Mesenchymal stem cell (in vitro differentiated cells and primary cell): ENCODE results near the gene PLXDC2.

Experiments
- DNase-seq: peaks from one replicate; pipeline ENCODE4 v3.0.0-alpha.2; 2013
- H2AFZ ChIP-seq: one replicate; pipeline ENCODE4 v1.6.1; 2013; ENCODE audit warnings: low read depth, mild to moderate bottlenecking, control low read depth, inconsistent platforms, low read length, moderate library complexity
- H2AK5ac ChIP-seq: 2 replicates; pipeline ENCODE4 v1.6.1; 2013; ENCODE audit warnings: low read length, moderate library complexity, mild to moderate bottlenecking, inconsistent platforms; ENCODE audit not compliant: severe bottlenecking
- H2BK120ac ChIP-seq: one replicate; pipeline ENCODE4 v1.6.1; 2013; ENCODE audit warnings: low read depth, mild to moderate bottlenecking, inconsistent platforms, low read length, moderate library complexity
- H2BK12ac ChIP-seq, 2 experiments: one replicate each; pipeline ENCODE4 v1.6.1; 2013; ENCODE audit warnings: inconsistent platforms in 2 of 2, low read length in 2 of 2, mild to moderate bottlenecking in 2 of 2, moderate library complexity in 2 of 2, control low read depth in 1 of 2
- H2BK15ac ChIP-seq: one replicate; pipeline ENCODE4 v1.6.1; 2013; ENCODE audit warnings: mild to moderate bottlenecking, low read depth, inconsistent platforms; ENCODE audit not compliant: poor library complexity, severe bottlenecking
- H2BK5ac ChIP-seq: 2 replicates; pipeline ENCODE4 v1.6.1; 2013; ENCODE audit warnings: low read depth, mild to moderate bottlenecking, low read length, control low read depth, inconsistent platforms; ENCODE audit not compliant: poor library complexity, severe bottlenecking
- H3K14ac ChIP-seq, 2 experiments: one replicate each; pipeline ENCODE4 v1.6.1; 2013; ENCODE audit warnings: inconsistent platforms in 2 of 2, low read length in 2 of 2, control low read depth in 1 of 2, mild to moderate bottlenecking in 1 of 2, moderate library complexity in 1 of 2
- H3K18ac ChIP-seq, 2 experiments: one replicate each; pipeline ENCODE4 v1.6.1; 2013; ENCODE audit warnings: inconsistent platforms in 2 of 2, low read length in 2 of 2, control low read depth in 1 of 2, low read depth in 1 of 2, mild to moderate bottlenecking in 1 of 2
- H3K23ac ChIP-seq, 2 experiments: one replicate each; pipeline ENCODE4 v1.6.1; 2013; ENCODE audit warnings: inconsistent platforms in 2 of 2, low read length in 2 of 2, mild to moderate bottlenecking in 2 of 2, moderate library complexity in 2 of 2, control low read depth in 1 of 2
- H3K27ac ChIP-seq: 2 replicates; pipeline ENCODE4 v1.5.1; 2013; ENCODE audit warnings: mild to moderate bottlenecking, moderate library complexity, low read length, control low read depth, inconsistent platforms; ENCODE audit not compliant: poor library complexity, severe bottlenecking
- H3K27me3 ChIP-seq, 2 experiments: 2 replicates each; pipeline versions ENCODE4 v1.6.1 to v1.7.0; 2013; ENCODE audit warnings: low read length in 2 of 2, mild to moderate bottlenecking in 2 of 2, moderate library complexity in 2 of 2, control low read depth in 1 of 2, inconsistent platforms in 1 of 2; ENCODE audit not compliant: control insufficient read depth in 1 of 2, insufficient read depth in 1 of 2
- H3K36me3 ChIP-seq, 2 experiments: 2 replicates each; pipeline versions ENCODE4 v1.6.1 to v1.7.0; 2013; ENCODE audit warnings: low read length in 2 of 2, control low read depth in 1 of 2, inconsistent platforms in 1 of 2, low read depth in 1 of 2, mild to moderate bottlenecking in 1 of 2; ENCODE audit not compliant: insufficient read depth in 2 of 2, control insufficient read depth in 1 of 2
- H3K4ac ChIP-seq, 2 experiments: one replicate each; pipeline ENCODE4 v1.6.1; 2013; ENCODE audit warnings: inconsistent platforms in 2 of 2, low read length in 2 of 2, mild to moderate bottlenecking in 2 of 2, moderate library complexity in 2 of 2, control low read depth in 1 of 2, low read depth in 1 of 2
- H3K4me1 ChIP-seq: 2 replicates; pipeline ENCODE4 v1.6.1; 2013; ENCODE audit warnings: low read depth, low read length, control low read depth; ENCODE audit not compliant: control insufficient read depth, insufficient read depth
- H3K4me2 ChIP-seq: 2 replicates; pipeline ENCODE4 v1.6.1; 2013; ENCODE audit warnings: low read length, mild to moderate bottlenecking, inconsistent platforms; ENCODE audit not compliant: poor library complexity, severe bottlenecking
- H3K4me3 ChIP-seq, 2 experiments: 2 replicates each; pipeline versions ENCODE4 v1.5.1 to v1.7.0; 2013; ENCODE audit warnings: low read length in 2 of 2, mild to moderate bottlenecking in 2 of 2, control low read depth in 1 of 2, low read depth in 1 of 2; ENCODE audit not compliant: insufficient read depth in 1 of 2
- H3K79me1 ChIP-seq: replicated peaks from 2 replicates; pipeline ENCODE4 v1.6.1; 2013; ENCODE audit warnings: mild to moderate bottlenecking, control low read depth, low read length, inconsistent platforms; ENCODE audit not compliant: poor library complexity, severe bottlenecking
- H3K9ac ChIP-seq: 2 replicates; pipeline ENCODE4 v1.7.0; 2013; ENCODE audit warnings: mild to moderate bottlenecking, low read length, moderate library complexity
- H3K9me3 ChIP-seq: 2 replicates; pipeline ENCODE4 v1.7.0; 2013; ENCODE audit warnings: mild to moderate bottlenecking, low read length; ENCODE audit not compliant: control insufficient read depth
- H4K8ac ChIP-seq: one replicate; pipeline ENCODE4 v1.6.1; 2013; ENCODE audit warnings: inconsistent platforms, mild to moderate bottlenecking, low read length, moderate library complexity
- H4K91ac ChIP-seq: one replicate; pipeline ENCODE4 v1.6.1; 2013; ENCODE audit warnings: mild to moderate bottlenecking, low read length, inconsistent platforms
- WGBS: methylation state at CpG from one replicate; pipeline ENCODE4 v1.1.7; 2013; ENCODE audit warnings: mixed read lengths; 5-methylcytosine and 5-hydroxymethylcytosine counted together

Gene PLXDC2

GRCh38 chr10:19840776-19841175 lies 24.5 kb downstream of the PLXDC2 start:
- WGBS = no CpG with 5 or more reads among the region's 3 CpGs
- no peak for DNase-seq

GRCh38 chr10:19843487-19843886 lies 27.3 kb downstream of the PLXDC2 start:
- H2BK12ac ChIP-seq = no peak overlapping the region
- H3K14ac ChIP-seq = no peak overlapping the region
- H3K9me3 ChIP-seq = no peaks in the 10 kb centered on the region
- no peak overlapping the region for H3K27ac ChIP-seq
- H2AFZ ChIP-seq = no peak overlapping the region
- peaks cover 2% of the 10 kb centered on the region for H3K79me1 ChIP-seq
- no peak overlapping the region for H4K91ac ChIP-seq
- no peak overlapping the region for H3K18ac ChIP-seq
- H2BK15ac ChIP-seq = no peak overlapping the region
- H2AK5ac ChIP-seq = no peak overlapping the region
- no peak overlapping the region for H3K4me2 ChIP-seq
- no peak for DNase-seq
- H3K36me3 ChIP-seq = no peaks in the 10 kb centered on the region
- no peak overlapping the region for H2BK5ac ChIP-seq
- 82% methylated on average over 1 of the region's 1 CpG for WGBS
- no peak overlapping the region for H3K4ac ChIP-seq
- H3K9ac ChIP-seq = peak overlapping the region; percentile 25
- no peaks in the 10 kb centered on the region for H3K27me3 ChIP-seq
- H3K4me1 ChIP-seq = peaks cover 2% of the 10 kb centered on the region
- H3K23ac ChIP-seq = no peak overlapping the region
- H3K4me3 ChIP-seq = no peak overlapping the region
- H2BK120ac ChIP-seq = no peak overlapping the region
- H4K8ac ChIP-seq = no peak overlapping the region

More at GRCh38 chr10:19840776-19841175, 24.5 kb downstream of the PLXDC2 start:
- no peak overlapping the region for H3K14ac ChIP-seq
- no peak overlapping the region for H4K91ac ChIP-seq
- H2AK5ac ChIP-seq = no peak overlapping the region
- H3K18ac ChIP-seq = no peak overlapping the region
- H3K4me1 ChIP-seq = no peaks in the 10 kb centered on the region
- H3K27me3 ChIP-seq = no peaks in the 10 kb centered on the region
- H3K27ac ChIP-seq = no peak overlapping the region
- H2AFZ ChIP-seq = no peak overlapping the region
- no peak overlapping the region for H2BK5ac ChIP-seq
- H2BK12ac ChIP-seq = no peak overlapping the region
- H3K36me3 ChIP-seq = no peaks in the 10 kb centered on the region
- no peak overlapping the region for H2BK15ac ChIP-seq
- H3K79me1 ChIP-seq = peaks cover 2% of the 10 kb centered on the region
- no peak overlapping the region for H3K4me2 ChIP-seq
- H3K23ac ChIP-seq = no peak overlapping the region
- H3K9me3 ChIP-seq = no peaks in the 10 kb centered on the region
- H3K9ac ChIP-seq = no peak overlapping the region
- H2BK120ac ChIP-seq = no peak overlapping the region
- no peak overlapping the region for H3K4me3 ChIP-seq
- H3K4ac ChIP-seq = no peak overlapping the region
- H4K8ac ChIP-seq = no peak overlapping the region

GRCh38 chr10:19845503-19846368 lies 29.5 kb downstream of the PLXDC2 start:
- Histone ChIP-seq H3K27me3 (no peaks in the 10 kb centered on the region), H3K23ac (no peak overlapping the region), H2AFZ (no peak overlapping the region), H3K14ac (no peak overlapping the region), H3K9me3 (no peaks in the 10 kb centered on the region), H4K91ac (no peak overlapping the region), H3K4me3 (no peak overlapping the region), H2BK12ac (no peak overlapping the region), H3K4me2 (no peak overlapping the region), H2BK5ac (no peak overlapping the region), H3K4ac (no peak overlapping the region), H4K8ac (no peak overlapping the region), H3K79me1 (no peaks in the 10 kb centered on the region), H2BK120ac (no peak overlapping the region), H3K4me1 (peaks cover 2% of the 10 kb centered on the region), H3K36me3 (no peaks in the 10 kb centered on the region), H2AK5ac (no peak overlapping the region), H3K18ac (no peak overlapping the region), H2BK15ac (no peak overlapping the region), H3K27ac (no peak overlapping the region), H3K9ac (no peak overlapping the region)
- no peak for DNase-seq
- WGBS = 87% methylated on average over 1 of the region's 1 CpG

GRCh38 chr10:19847321-19847720 lies 31.1 kb downstream of the PLXDC2 start:
- H3K27me3 ChIP-seq = no peaks in the 10 kb centered on the region
- H3K4me1 ChIP-seq = peaks cover 5% of the 10 kb centered on the region
- no peaks in the 10 kb centered on the region for H3K9me3 ChIP-seq
- H4K8ac ChIP-seq = no peak overlapping the region
- peak overlapping the region in 1 of 2 experiments; percentile 41 for H3K4ac ChIP-seq
- H4K91ac ChIP-seq = no peak overlapping the region
- no peaks in the 10 kb centered on the region for H3K79me1 ChIP-seq
- no peak overlapping the region for H2BK5ac ChIP-seq
- H2AFZ ChIP-seq = no peak overlapping the region
- H2BK12ac ChIP-seq = no peak overlapping the region
- H3K27ac ChIP-seq = peak overlapping the region; percentile 25
- no peak overlapping the region for H3K14ac ChIP-seq
- H3K23ac ChIP-seq = no peak overlapping the region
- no peak overlapping the region for H2BK15ac ChIP-seq
- no peak overlapping the region for H3K4me2 ChIP-seq
- H2AK5ac ChIP-seq = no peak overlapping the region
- 82% methylated on average over 4 of the region's 4 CpGs for WGBS
- no peaks in the 10 kb centered on the region for H3K36me3 ChIP-seq
- H3K4me3 ChIP-seq = no peak overlapping the region
- peak; percentile 61 for DNase-seq
- no peak overlapping the region for H3K18ac ChIP-seq
- no peak overlapping the region for H2BK120ac ChIP-seq
- no peak overlapping the region for H3K9ac ChIP-seq
